ENCODE measurements around the gene DRD1. TPM values are rescaled to one million over a fixed set of nuclear protein-coding genes. Genes with fewer than 3 reads are reported as not detected.

The DRD1 gene
- 1.3 and 3.1 TPM in 2 replicates for total RNA-seq
- polyA plus RNA-seq: 0.96 and 4.0 TPM in 2 replicates

DNA sequence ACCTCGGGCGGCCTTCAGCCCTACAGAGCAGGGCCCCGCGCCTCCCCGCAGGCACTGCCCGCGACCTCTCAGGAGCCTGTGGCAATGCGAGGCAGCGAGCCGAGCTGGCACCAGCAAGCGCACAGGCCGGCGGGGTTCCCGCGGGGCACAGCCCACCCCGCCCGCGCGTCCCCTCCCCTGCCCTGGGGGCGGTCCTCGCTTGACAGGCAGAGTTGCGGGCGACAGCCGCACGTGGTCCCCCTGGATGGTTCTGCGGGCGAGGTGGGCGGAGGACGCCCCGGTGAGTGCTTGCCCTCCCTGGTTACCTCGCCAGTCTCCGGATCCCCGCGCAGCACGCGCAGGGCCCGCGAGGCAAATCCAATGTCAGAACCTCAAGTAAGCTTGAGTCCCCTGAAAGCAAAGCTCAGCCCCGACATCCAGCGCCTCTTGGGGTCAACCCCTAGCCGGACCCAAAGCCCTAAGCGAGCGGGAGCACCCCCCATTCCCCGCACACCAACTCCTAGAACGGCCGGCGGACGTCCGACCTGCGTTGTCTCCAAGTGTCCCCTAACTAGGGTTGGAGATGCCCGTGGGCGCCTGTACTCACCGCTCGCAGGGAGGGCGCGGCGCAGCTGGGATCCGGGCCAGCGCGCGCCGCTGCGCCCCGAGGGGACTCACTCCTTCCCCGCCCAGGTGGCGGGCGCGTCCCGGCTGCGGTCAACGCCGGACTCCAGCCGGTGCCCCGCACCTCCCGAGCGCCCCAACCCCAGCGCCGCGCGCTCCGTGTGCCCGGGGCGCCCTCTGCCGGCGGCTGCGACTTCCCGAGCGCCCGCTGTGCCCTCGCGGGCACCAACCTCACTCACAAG, at the start of gene DRD1:
Gene DRD1 (minus strand): TSS at position 123 of the 845 bp plus-strand sequence. CDS start 1,083 bp downstream, outside the sequence.
- peak; percentile 18 to 78 for DNase-seq (ENCODE audit: low read depth in 1 of 2, low spot score in 1 of 2)
- peak; percentile 53 for TF ChIP-seq CTCF (IDR thresholded peaks at IDR 0.05; ENCODE audit: low read depth, low read length)
- H3K4me3 ChIP-seq: peak within 1 kb of the TSS; percentile 47
- peaks cover 68% of the 10 kb centered on the region for H3K27me3 ChIP-seq
- H3K27ac ChIP-seq: no peak within 1 kb of the TSS
- H3K9me3 ChIP-seq (ENCODE audit: low read depth): no peaks in the 10 kb centered on the region
- H3K4me1 ChIP-seq (ENCODE audit: low read depth): no peaks in the 10 kb centered on the region
- no peaks in the 10 kb centered on the region for H3K36me3 ChIP-seq

GRCh38 chr5:175493726-175494125, 49.7 kb upstream of the DRD1 start:
- Histone ChIP-seq H3K36me3 (peaks cover 48% of the 10 kb centered on the region), H3K27me3 (no peaks in the 10 kb centered on the region), H3K4me1 (ENCODE audit: low read depth) (no peaks in the 10 kb centered on the region), H3K9me3 (ENCODE audit: low read depth) (no peaks in the 10 kb centered on the region), H3K4me3 (no peak overlapping the region), H3K27ac (no peak overlapping the region)
- TF ChIP-seq CTCF (IDR thresholded peaks at IDR 0.05; ENCODE audit: low read depth, low read length): no peak
- no peak for DNase-seq (ENCODE audit: low read depth in 1 of 2, low spot score in 1 of 2)

- Histone ChIP-seq H3K27me3 (no peaks in the 10 kb centered on the region), H3K4me3 (no peak overlapping the region), H3K36me3 (peaks cover 46% of the 10 kb centered on the region), H3K9me3 (ENCODE audit: low read depth) (no peaks in the 10 kb centered on the region), H3K27ac (no peak overlapping the region), H3K4me1 (ENCODE audit: low read depth) (no peaks in the 10 kb centered on the region)
- no peak for TF ChIP-seq CTCF (IDR thresholded peaks at IDR 0.05; ENCODE audit: low read depth, low read length)
- DNase-seq (ENCODE audit: low read depth in 1 of 2, low spot score in 1 of 2): no peak
Measured at GRCh38 chr5:175493260-175493659, 49.3 kb upstream of the DRD1 start.

- no peaks in the 10 kb centered on the region for H3K9me3 ChIP-seq (ENCODE audit: low read depth)
- H3K4me1 ChIP-seq (ENCODE audit: low read depth): no peaks in the 10 kb centered on the region
- no peak overlapping the region for H3K27ac ChIP-seq
- no peaks in the 10 kb centered on the region for H3K27me3 ChIP-seq
- no peak for DNase-seq (ENCODE audit: low read depth in 1 of 2, low spot score in 1 of 2)
- no peak for TF ChIP-seq CTCF (IDR thresholded peaks at IDR 0.05; ENCODE audit: low read depth, low read length)
- no peak overlapping the region for H3K4me3 ChIP-seq
- H3K36me3 ChIP-seq: peaks cover 37% of the 10 kb centered on the region
Measured at GRCh38 chr5:175491223-175491622, 47.2 kb upstream of the DRD1 start.

DNA sequence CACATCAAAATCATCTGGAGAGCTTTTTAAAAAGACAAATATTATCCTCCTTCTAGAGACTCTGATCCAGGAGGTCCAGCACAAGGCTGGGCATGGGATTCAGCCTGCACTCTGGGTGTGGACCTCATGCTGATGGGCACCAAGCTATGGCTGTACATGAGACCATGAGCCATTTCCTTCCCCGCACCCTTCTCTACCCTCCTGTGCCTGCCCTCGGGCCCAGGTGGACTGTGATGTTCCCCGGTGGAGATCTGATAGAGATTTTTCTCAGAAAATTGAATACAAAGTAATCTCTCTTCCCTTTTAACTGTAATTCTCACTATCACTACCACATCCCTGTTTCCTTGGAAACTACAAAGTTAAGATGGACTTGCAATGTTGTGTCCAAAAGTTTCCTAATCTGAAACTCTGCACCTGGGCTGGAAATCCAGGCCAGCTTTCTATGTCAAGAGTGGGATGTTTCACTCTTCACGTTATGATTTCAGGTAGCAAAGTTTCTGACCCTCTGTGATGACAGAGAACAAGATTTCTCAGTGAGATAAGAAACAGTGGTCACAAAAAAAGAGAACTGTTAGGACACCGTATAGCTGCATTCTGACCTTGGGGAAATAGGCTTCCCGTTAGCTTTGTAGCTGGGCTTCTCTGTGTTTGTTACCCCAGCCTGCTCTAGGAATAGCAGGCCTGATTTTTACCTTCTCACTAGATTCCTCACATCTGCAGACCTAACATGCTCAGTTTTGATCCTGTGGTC, 45.9 kb upstream of the DRD1 start:
- H3K4me3 ChIP-seq: no peak overlapping the region
- DNase-seq (ENCODE audit: low read depth in 1 of 2, low spot score in 1 of 2): no peak
- H3K27ac ChIP-seq: no peak overlapping the region
- H3K9me3 ChIP-seq (ENCODE audit: low read depth): no peaks in the 10 kb centered on the region
- H3K4me1 ChIP-seq (ENCODE audit: low read depth): no peaks in the 10 kb centered on the region
- H3K36me3 ChIP-seq: peaks cover 32% of the 10 kb centered on the region
- TF ChIP-seq CTCF (IDR thresholded peaks at IDR 0.05; ENCODE audit: low read depth, low read length): no peak
- no peaks in the 10 kb centered on the region for H3K27me3 ChIP-seq

Measured in cardiac muscle cell (in vitro differentiated cells and primary cell).